SKM-1 treated with dmso at 0.1 percent for 144 hours (cell line): ENCODE measurements around the gene STING1.
"Not testable (repeated sequence)": the region's sequence is repeated elsewhere in the genome, so short reads cannot be mapped to it uniquely, and the experiment has no call there.

Source experiments
- DNase-seq: peaks from one replicate; lab custom pipeline; 2025; ENCODE audit not compliant: unreplicated experiment; lab: John Stamatoyannopoulos, UW

The STING1 gene

DNA sequence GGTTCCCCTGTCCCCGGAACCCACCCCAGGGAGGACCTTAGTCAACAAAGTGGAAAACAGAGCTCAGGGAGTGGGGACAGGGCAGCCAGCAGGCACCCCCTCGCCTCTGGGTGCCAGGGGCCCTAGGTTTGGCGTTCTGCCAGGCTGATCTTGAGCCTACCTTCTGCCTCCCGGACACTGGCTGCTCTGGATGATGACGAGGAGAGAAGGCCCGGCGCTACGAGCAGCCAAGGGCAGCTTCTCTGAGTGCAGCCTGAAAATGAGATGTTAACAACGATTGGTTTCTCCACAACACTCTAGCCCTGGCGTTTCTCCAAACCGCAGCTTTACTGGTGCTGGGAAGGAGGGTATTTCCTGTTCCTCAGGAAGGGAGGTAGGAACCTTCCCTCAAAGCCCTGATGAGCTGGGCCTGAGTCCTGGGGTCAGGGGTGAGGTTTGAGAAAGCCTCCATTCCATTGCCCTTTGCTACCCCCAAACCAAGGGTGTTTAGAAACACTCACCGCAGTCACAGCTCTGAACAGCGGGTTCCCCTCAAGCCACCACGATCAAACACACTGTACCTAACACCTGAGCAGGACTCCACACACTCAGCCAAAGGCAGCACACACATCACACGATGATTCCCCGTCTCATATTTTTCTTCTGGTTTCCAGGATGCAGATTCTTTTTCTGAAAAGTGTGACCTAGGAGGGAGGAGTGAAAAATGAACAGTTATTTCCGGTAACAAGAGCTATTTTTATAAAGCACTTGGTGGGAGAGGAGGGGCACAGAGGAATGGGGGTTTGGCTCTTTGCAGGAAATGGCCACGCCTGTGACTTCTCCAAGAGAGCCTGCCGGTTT lies at the start of gene STING1:
STING1 (minus strand) TSS at position 709 of the 840 bp plus-strand sequence. CDS start 1,054 bp downstream, outside the sequence.
- DNase-seq: peak; percentile 93

GRCh38 chr5:139531772-139532169 lies 49.2 kb upstream of the STING1 start:
- no peak for DNase-seq

- not testable (repeated sequence) for DNase-seq
Observed at GRCh38 chr5:139530079-139530478, 47.5 kb upstream of the STING1 start.

DNA sequence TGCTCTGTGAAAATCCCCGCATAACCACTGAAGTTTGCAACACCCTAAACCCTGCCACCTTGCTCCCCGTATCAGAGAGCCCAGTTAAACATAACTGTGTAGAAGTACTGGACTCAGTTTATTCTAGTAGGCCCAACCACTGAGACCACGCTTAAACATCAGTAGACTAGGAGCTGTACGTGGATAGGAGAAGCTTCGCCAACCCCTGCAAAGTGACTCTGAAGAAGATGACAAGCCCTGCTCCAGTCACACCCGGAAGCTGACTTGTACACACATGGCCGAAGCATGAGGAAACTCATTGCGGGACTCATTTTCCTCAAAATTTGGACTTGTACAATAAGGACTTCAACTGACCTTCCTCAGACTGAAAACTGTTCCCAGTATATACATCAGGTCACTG lies 46.1 kb upstream of the STING1 start:
- DNase-seq: not testable (repeated sequence)

GRCh38 chr5:139527896-139528467 lies 45.4 kb upstream of the STING1 start:
- not testable (repeated sequence) for DNase-seq

- DNase-seq: not testable (repeated sequence)
Observed at GRCh38 chr5:139527090-139527470, 44.5 kb upstream of the STING1 start.

- not testable (repeated sequence) for DNase-seq
Observed at GRCh38 chr5:139526309-139527089, 43.9 kb upstream of the STING1 start.

GRCh38 chr5:139525586-139526308 lies 43.2 kb upstream of the STING1 start:
- not testable (repeated sequence) for DNase-seq

DNA sequence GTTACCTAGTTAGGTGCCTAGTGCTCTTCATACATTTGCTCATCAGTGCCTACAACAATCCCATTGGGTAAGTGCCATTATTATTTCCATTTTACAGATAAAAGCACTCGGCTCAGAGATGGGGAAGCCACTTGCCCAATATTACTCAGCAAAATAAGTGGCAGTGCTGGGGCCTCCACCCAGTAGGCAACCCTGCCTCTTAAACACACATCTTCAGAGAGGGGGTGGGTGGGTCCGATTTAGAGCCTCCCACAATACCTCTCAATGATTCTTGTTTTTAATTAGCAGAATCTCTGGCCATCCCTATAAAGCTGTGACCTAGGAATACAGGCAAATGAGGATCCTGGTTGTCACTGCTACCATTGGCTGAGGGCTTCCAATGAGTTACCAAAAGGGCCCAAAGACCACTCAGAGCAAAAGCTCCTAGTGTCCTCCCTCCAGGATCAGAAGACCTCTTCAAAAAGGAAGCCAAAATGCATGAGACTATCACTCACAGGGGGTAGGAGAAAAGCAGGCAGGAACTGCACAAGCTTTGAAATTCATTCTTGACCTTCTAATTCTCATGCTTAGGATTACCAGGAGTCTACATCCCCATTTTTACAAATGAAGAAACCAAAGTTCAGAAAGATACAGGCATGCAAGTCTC lies 42.5 kb upstream of the STING1 start:
- DNase-seq: no peak

DNA sequence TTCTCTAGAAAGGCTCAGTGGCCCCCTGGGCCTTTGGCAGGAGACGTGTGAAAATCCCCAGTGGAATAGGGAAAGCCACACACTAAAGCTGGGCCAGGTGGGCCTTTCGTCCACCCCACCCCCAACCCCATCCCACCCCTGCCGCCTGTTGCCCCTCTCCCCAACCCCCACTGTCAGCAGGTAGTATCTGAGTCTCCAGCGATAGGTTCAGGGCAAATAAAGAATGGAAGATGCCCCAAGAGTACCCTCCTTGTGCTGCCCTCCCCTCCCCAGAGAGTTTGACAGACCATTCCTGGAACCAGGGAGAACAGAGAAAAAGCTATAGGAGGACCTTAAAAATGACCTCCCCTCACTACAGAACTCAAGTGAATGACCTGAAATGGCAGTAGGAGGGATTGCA lies 41.9 kb upstream of the STING1 start:
- no peak for DNase-seq

- no peak for DNase-seq
Observed at GRCh38 chr5:139523635-139524445, 41.3 kb upstream of the STING1 start.

- DNase-seq: peak; percentile 72
Observed at GRCh38 chr5:139517683-139518564, 35.4 kb upstream of the STING1 start.

DNA sequence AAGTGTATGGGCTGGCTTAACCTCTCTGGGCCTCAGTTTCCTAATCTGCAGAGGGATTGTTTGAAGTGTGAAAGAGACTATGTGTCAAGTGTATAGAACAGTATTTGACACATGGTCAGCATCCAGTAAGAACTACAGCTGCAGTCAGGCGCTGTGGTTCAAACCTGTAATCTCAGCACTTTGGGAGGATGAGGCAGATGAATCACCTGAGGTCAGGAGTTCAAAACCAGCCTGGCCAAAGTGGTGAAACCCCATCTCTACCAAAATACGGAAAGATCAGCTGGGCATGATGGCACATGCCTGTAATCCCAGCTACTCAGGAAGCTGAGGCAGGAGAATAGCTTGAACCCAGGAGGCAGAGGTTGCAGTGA lies 31.9 kb upstream of the STING1 start:
- DNase-seq: no peak

- no peak for DNase-seq
Observed at GRCh38 chr5:139513852-139514485, 31.4 kb upstream of the STING1 start.

GRCh38 chr5:139513434-139513833 lies 30.9 kb upstream of the STING1 start:
- peak; percentile 43 for DNase-seq

GRCh38 chr5:139512786-139513390 lies 30.3 kb upstream of the STING1 start:
- no peak for DNase-seq

DNA sequence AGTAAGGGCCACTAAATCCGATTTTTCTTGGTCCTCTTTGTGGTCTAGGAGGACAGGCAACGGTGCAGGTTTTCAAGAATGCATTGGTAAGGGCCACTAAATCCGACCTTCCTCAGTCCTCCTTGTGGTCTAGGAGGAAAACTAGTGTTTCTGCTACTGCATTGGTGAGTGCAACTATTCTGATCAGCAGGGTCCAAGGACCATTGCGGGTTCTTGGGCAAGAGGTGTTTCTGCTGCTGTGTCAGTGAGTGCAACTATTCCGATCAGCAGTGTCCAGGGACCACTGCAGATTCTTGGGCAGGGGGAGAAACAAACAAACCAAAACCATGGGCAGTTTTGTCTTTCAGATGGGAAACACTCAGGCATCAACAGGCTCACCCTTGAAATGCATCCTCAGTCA lies 22.2 kb upstream of the STING1 start:
- DNase-seq: not testable (repeated sequence)

DNA sequence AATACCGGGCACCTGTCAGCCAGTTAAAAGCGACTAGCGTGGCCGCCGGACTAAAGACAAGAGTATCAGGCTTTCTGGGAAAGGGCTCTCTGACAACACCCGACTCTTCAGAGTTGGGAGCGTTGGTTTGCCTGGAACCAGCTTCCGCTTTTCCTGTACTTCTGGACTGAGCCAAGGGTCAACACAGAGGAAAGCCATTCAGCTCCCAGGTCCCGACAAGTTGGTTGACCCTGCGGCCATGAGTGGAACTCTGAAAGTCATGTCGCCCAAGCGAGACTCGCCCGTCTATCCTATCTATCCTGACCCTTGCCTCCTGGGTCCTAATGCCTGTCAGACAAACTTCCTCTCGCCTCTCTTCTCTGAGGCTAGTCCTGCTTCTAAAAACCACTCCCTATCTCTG lies 21.3 kb upstream of the STING1 start:
- not testable (repeated sequence) for DNase-seq
